HL-60 (cell line): ENCODE measurements around the gene CSNK1D.

ENCODE experiments used
- DNase-seq, 2 experiments: peaks; one replicate each; pipeline ENCODE4 v3.0.0-alpha.2; 2010 to 2020; ENCODE audit warnings: low read depth in 1 of 2, low spot score in 1 of 2
- H3K27ac ChIP-seq: fragments of 250-450 bp; sonication (Bioruptor Pico); replicated peaks from 2 replicates; pipeline ENCODE4 v1.5.1; 2020; ENCODE audit warnings: mild to moderate bottlenecking, moderate library complexity
- H3K27me3 ChIP-seq: fragments of 250-450 bp; sonication (Bioruptor Pico); 2 replicates; pipeline ENCODE4 v1.5.1; 2021; ENCODE audit warnings: mild to moderate bottlenecking, moderate library complexity; ENCODE audit not compliant: insufficient read depth, poor library complexity, severe bottlenecking
- H3K4me3 ChIP-seq: replicated peaks from 2 replicates; pipeline ENCODE4 v1.5.1; 2011; ENCODE audit warnings: mild to moderate bottlenecking, control low read depth, low read length; ENCODE audit not compliant: insufficient read depth
- CTCF ChIP-seq: IDR thresholded peaks from one replicate; pipeline ENCODE4 v1.5.1; 2011; ENCODE audit warnings: low read length, control low read depth, inconsistent platforms; ENCODE audit not compliant: insufficient read depth
- GABPA ChIP-seq: IDR thresholded peaks from 2 replicates; pipeline ENCODE4 v1.6.1; 2012; ENCODE audit warnings: low read depth
- POLR2AphosphoS5 ChIP-seq: IDR thresholded peaks from 2 replicates; pipeline ENCODE4 v1.6.1; 2012; ENCODE audit warnings: low read depth
- SPI1 ChIP-seq: IDR thresholded peaks from 2 replicates; pipeline ENCODE4 v1.6.1; 2012; ENCODE audit warnings: low read depth, mild to moderate bottlenecking, borderline replicate concordance
- TF ChIP-seq, protein P1 (sequence below): IDR thresholded peaks from 2 replicates; pipeline ENCODE4 v1.6.1; 2012; ENCODE audit warnings: low read depth; ENCODE audit not compliant: insufficient replicate concordance

CSNK1D gene

DNA sequence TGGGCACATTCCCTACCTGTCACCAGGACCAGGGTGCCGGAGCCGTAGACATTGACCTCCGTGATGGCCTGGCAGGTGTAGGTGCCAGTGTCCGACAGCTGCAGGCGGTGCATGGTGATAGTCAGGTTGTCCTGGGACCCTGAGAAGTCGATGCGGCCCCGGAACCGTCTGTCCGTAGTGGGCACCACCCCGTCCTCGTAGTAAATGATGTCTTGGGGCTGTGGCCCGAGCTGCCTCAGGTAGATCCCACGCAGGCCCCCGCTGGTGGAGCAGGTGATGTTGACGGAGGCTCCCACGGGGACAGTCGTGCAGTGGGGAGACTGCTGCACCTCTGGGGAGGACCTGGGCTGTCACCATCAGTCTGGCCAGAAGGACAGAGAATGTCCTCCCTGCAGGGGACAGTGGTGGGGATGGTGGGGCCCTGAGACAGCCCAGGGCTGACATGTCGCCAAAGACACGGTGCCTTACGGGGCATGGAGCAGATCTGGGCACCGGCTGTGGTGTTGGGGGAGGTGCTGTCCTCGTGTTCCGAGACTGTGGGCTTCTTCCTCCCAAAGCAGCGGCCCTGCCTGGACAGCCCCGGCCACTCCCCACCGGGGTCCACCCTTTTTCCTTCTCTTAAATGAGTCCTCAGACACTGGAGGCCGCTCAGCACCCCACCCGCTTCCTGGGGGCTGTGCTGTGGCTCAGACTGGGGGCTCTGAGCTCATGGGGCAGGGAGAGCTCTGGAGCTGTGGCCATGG lies 43.3 kb upstream of the CSNK1D start:
- Histone ChIP-seq H3K4me3 (no peak overlapping the region), H3K27me3 (peaks cover 11% of the 10 kb centered on the region), H3K27ac (no peak overlapping the region)
- TF ChIP-seq, protein P1, sequence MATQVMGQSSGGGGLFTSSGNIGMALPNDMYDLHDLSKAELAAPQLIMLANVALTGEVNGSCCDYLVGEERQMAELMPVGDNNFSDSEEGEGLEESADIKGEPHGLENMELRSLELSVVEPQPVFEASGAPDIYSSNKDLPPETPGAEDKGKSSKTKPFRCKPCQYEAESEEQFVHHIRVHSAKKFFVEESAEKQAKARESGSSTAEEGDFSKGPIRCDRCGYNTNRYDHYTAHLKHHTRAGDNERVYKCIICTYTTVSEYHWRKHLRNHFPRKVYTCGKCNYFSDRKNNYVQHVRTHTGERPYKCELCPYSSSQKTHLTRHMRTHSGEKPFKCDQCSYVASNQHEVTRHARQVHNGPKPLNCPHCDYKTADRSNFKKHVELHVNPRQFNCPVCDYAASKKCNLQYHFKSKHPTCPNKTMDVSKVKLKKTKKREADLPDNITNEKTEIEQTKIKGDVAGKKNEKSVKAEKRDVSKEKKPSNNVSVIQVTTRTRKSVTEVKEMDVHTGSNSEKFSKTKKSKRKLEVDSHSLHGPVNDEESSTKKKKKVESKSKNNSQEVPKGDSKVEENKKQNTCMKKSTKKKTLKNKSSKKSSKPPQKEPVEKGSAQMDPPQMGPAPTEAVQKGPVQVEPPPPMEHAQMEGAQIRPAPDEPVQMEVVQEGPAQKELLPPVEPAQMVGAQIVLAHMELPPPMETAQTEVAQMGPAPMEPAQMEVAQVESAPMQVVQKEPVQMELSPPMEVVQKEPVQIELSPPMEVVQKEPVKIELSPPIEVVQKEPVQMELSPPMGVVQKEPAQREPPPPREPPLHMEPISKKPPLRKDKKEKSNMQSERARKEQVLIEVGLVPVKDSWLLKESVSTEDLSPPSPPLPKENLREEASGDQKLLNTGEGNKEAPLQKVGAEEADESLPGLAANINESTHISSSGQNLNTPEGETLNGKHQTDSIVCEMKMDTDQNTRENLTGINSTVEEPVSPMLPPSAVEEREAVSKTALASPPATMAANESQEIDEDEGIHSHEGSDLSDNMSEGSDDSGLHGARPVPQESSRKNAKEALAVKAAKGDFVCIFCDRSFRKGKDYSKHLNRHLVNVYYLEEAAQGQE, result no peak
- no peak for DNase-seq

- DNase-seq, result peak in 1 of 2 experiments; percentile 23
- Histone ChIP-seq H3K27me3 (peaks cover 7% of the 10 kb centered on the region), H3K27ac (no peak overlapping the region), H3K4me3 (no peak overlapping the region)
- TF ChIP-seq GABPA, result no peak
- TF ChIP-seq SPI1, result no peak
Observed at GRCh38 chr17:82315703-82316358, 42.3 kb upstream of the CSNK1D start.

DNA sequence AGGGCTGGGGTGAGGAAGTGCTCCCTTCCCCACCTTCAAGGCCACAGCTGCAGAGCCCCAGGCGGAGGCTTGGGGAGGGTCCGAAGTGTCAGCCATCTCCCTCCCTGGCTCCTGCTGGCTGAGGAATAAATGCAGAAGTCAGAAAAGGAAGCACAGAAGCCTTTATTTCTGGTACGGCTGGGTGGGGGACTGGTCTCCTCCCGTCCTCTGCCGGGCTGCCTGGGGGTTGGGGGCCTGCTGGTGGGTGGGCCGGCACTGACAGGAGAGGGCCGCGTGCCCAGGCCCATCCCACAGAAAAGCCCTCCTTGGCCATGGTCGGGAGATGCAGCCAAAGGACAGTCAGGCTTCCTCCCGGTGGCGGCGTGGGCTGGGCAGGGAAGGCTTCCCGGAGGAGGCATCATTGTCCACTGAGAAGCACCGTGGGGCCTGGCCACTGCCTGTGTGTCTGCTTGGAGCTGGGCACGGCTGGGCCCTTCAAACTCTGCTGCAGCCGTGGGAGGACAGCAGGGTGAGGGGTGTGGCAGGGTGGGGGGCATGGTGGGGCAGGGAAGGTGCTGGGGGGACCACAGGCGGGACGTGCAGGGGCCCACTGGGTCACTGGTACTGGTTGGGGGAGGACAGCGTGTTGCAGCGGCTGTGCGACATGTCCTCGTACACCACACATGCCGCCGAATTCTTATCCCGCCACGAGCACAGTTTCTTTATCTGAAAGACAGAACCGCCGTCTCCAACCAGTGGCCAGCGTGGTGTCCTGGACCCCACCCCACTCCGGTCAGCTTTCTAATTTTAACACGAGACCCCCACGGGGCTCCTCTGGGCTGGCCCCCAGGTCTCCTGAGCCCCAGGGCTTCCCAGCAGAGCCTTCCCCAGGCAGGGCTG lies 41.5 kb upstream of the CSNK1D start:
- H3K27ac ChIP-seq, result peak overlapping the region; percentile 45; the same call in 1 of the 2 replicates
- H3K4me3 ChIP-seq, result no peak overlapping the region
- TF ChIP-seq, protein P1, result no peak
- TF ChIP-seq SPI1 (peak; percentile 86), POLR2AphosphoS5 (0 out of 2 replicates have a peak, but pooled peaks have one; percentile 20)
- peaks cover 7% of the 10 kb centered on the region for H3K27me3 ChIP-seq
- peak in 1 of 2 experiments; percentile 72 for DNase-seq

DNA sequence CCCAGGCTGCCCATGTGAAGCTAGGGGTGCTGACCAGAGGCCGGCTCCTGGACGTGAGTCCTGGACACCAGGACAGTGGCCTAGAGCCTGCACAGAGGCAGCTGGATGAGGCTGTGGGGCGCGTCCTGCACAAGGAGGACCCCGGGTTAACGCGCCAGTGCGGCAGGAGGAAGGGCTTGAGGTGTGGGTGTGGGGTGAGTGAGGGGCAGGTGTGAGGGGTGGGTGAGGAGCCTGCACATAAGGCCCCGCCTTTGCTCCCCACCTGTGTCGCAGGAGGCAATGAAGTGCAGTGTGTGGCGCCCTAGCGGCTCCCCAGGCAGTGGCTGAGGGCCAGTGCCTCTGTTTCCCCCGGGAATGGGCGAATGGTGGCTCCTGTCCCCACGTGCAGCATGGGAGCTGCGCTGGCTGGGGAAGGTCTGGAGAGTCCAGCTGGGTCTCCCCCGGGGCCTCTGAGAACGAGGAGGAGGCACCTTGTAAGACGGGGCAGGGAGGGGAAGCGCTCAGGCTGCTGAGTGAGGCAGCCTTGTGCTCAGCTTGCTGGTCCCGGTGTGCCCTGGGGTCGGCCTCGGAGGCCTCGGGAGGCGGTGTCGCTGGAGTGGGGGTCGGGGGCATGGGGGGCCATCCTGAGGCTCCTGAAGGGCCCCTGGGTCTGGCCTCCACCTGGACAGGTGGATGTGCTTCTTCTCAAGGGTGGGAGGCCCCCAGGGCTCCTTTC lies 40.7 kb upstream of the CSNK1D start:
- Histone ChIP-seq H3K27ac (peak overlapping the region; percentile 45; the same call in 1 of the 2 replicates), H3K4me3 (no peak overlapping the region), H3K27me3 (peaks cover 7% of the 10 kb centered on the region)
- DNase-seq, result peak in 1 of 2 experiments; percentile 29
- no peak for TF ChIP-seq GABPA
- TF ChIP-seq CTCF, result no peak
- TF ChIP-seq POLR2AphosphoS5, result no peak
- no peak for TF ChIP-seq SPI1
- TF ChIP-seq, protein P1, result no peak
